HG02623 (cell line): ENCODE results near the gene PTPN2.
A peak's percentile ranks its signal among the peaks of the same experiment; 100 is the strongest.

Source experiments
- ATAC-seq: cut with Tn5 transposase; IDR thresholded peaks from one replicate; pipeline ENCODE4 v1.9.1; 2021; ENCODE audit warnings: moderate library complexity; ENCODE audit not compliant: unreplicated experiment

Gene PTPN2

DNA sequence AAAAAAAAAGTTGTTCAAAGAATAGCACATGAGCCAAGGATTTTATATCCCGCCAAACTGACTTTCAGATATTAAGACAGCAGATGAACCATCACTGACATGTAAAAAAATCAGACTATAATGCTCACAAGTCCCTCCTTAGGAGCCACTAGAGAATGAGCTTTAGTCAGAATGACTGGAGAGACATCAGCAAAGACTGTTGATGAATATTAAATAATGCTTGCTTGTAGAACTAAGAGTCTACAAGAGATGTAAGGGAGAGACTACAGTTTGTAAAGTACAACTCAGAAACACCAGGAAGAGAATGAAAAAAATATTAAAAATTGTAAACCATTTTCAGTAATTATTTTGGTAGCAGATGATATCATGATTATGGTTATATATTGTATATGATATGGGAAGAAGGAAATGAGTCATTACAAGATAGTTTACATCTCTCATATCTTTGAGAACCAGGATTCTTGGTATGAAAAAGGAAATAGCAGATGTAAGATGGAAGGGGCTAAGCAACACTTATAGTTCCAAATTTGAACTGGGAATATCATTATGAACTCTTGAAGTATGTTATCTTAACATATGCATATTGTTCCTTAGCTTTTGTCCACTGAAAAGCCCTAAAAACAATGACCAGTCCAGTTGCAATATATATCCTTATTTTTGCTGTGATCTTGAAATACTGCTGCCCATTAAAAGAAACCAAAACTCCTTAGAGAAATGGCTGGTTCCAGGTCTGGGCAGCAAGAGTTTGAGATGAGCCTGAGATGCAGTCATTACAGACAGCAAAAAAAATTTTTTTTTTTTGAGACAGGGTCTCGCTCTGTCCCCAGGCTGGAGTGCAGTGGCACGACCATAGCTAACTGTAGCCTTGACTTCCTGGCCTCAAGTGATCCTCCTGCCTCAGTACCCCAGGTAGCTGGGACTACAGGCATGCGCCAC is 55.7 kb downstream of the PTPN2 start:
- no peak for ATAC-seq

- ATAC-seq, result no peak
Observed at GRCh38 chr18:12827588-12827987, 56.4 kb downstream of the PTPN2 start.

- ATAC-seq, result no peak
Observed at GRCh38 chr18:12825230-12825629, 58.8 kb downstream of the PTPN2 start.

GRCh38 chr18:12823892-12824291 is 60.1 kb downstream of the PTPN2 start:
- no peak for ATAC-seq

GRCh38 chr18:12821408-12821807 is 62.6 kb downstream of the PTPN2 start:
- ATAC-seq, result no peak

GRCh38 chr18:12820506-12820905 is 63.5 kb downstream of the PTPN2 start:
- ATAC-seq, result no peak

DNA sequence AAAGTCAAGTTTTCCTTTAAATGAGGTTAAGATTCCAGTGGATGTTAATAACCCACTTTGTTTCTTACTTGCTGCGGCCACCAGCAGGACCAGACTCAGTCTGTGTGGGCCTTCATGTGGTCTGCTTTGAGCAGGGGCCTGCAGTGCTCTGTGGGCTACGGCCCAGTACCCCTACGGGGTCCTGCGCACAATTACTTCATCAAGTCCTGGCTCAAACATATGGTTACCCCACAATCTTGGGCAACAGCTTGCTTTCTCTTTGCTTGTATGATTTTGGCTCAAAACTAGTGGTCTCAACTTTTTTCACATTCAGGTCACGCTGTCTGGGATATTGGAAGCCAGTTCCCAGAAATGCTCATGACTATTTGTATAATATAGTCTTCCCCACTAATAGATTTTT is 64.2 kb downstream of the PTPN2 start:
- ATAC-seq, result no peak

DNA sequence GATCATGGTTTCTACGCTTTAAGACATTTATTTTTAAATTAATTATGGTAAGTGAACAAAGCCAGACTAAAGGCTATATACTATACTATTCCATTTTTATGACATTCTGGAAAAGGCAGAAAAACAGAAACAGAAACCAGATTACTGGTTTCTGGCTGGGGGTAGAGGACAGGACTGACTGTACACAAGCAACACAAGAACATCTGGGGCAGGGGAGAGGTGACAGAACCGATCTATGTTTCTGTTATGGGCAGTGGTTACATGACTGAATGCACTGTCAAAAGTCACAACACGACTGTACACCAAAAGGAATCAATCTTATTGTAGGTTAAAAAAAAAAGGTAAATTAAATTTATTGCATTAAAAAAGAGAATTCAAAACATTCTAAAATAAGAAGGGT is 64.7 kb downstream of the PTPN2 start:
- ATAC-seq, result peak; percentile 94

DNA sequence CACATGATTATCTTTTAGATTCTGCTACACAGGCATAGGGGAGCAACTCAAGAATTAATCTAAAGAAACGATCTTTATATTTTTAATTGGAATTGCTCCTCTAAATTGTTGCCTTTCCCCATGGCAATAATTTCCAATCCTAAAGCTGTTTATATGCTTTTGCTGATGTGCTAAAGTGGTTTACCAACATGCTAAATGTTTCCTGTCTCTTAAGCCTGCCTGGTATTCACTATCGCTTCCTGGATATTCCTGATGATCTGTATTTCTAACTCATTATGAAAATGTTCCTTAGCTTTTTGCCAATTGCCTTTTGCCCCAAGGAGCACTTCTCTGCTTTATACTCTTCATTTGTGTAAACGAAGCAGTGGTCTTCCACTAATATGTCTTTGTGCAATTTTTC is 65.8 kb downstream of the PTPN2 start:
- ATAC-seq, result no peak

DNA sequence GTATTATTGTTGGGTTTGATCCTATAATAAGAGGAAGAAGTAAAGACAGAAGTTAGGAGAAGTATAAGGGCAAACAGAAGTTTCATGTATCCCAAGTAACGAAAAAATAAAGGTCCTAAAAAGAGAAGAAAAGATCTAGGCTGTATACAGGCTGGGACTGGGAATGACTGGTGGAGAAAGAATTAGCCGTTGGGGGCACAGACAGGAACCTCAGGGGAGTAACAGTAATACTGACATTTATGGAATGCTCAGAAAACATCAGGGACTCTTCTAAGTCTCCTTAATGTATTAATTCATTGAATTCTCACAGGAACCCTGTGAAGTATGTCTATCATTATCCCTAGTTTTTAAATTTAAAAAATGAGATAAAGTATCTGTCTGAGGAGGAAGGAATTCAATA is 67.6 kb downstream of the PTPN2 start:
- ATAC-seq, result no peak

- ATAC-seq, result no peak
Observed at GRCh38 chr18:12811191-12811950, 72.7 kb downstream of the PTPN2 start.

- ATAC-seq, result peak; percentile 61
Observed at GRCh38 chr18:12803069-12803936, 80.7 kb downstream of the PTPN2 start.

GRCh38 chr18:12802538-12802937 is 81.5 kb downstream of the PTPN2 start:
- no peak for ATAC-seq

GRCh38 chr18:12796448-12796847 is 87.6 kb downstream of the PTPN2 start:
- ATAC-seq, result no peak

GRCh38 chr18:12791610-12792009 is 92.4 kb downstream of the PTPN2 start:
- no peak for ATAC-seq

GRCh38 chr18:12786669-12787068 is 97.4 kb downstream of the PTPN2 start:
- no peak for ATAC-seq

DNA sequence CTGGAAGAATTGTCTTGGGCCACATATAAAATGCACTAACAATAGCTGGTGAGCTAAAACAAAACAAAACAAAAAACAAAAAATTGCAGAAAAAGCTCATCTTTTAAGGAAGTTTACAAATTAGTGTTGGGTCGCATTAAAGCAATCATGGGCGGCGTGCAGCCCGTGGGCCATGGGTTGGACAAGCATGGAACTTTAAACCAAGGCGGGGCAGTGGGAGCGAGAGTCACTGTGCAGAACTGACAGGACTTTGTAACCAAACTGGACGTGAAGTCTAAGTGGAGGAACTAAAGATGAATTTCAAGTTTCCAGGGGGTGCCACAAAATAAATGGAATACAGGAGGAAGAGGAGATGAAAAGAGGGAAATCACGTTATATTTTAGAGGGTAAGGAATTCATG is 100.5 kb downstream of the PTPN2 start:
- no peak for ATAC-seq

DNA sequence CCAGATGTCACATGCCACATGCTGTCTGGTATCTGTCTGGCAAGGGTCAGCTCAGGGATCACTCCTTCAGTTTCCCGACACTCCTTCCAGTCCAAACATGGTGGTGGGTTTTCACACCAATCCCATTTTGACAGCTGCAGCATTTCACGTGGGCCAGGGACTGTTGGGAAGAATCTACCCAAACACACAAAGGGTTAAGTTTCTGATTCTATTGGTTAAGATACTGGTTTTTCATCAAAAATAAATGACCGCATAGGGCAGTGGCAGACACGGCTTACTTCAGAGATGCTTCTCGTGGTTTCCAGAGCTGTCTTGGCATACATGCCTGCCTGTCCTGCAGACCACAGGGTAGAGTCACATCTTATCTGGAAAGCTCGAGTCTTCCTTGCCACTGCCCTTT is 101.5 kb downstream of the PTPN2 start:
- no peak for ATAC-seq

DNA sequence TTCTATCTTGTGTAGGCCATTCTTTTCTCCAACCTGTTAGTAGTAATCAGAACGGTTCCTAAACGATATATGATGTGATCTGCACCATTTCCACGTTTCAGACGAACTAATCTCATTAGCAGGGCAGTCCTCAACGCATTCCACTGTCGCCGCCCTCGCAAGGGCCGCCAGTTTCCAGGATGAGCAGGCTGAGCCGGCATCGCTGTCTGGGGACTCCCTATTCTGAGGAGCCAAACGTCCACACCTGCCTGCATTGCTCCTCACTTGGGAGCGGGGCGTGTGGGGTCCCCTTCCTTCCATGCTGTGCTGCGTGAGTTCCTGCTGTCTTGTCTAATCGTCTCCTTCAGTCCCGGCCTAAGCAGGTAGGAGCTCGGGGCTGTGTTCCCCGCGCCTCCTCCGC is 104.6 kb downstream of the PTPN2 start:
- no peak for ATAC-seq

DNA sequence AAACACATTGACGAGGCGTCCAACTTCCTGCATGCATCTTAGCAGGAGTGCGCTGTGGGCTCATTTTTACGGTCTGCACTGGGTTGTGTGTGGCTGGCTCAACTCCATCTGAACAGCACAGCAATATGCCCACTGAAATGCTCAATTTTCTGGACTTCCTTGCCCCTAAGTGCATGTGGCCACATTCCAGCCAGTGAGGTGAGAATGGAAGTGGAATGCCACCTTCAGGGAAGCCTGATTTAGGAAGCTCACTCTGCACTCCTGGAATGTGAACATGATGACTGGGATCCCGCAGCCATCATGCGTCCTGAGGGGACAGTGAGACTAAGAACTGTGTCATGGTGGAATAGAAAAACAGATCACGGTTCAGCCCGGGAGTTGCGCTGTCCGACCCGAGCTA is 105.0 kb downstream of the PTPN2 start:
- no peak for ATAC-seq

DNA sequence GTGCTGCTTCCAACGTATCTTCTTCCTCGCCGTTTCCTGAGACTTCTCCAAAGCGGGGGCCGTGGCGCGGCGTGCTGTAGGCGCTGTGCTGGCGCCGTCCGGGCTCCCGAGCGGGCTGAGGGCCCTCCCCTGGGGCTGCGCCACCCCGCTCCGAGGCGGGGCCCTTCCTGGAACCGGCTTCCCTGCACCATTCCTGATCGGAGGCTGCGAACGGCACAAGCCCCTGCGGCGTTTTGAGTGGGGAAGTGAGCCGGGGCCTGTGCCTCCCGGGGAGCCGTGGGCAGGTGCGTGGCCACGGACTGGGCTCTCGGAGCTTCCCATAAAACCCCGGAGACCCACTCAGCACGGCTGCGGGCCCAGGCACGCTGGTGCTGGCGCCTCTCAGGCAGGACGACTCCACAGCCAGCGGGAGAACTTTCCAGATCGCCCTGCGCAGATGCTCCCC is 106.5 kb downstream of the PTPN2 start:
- no peak for ATAC-seq
